Neural progenitor cell (in vitro differentiated cells): ENCODE results near the gene IVNS1ABP.
"Not testable (repeated sequence)": the region's sequence is repeated elsewhere in the genome, so short reads cannot be mapped to it uniquely, and the experiment has no call there.

Source experiments
- EZH2 ChIP-seq: fragments of 200-600 bp; sonication (generic); IDR thresholded peaks from 2 replicates; pipeline ENCODE4 v1.6.1; 2017; ENCODE audit warnings: antibody characterized with exemption, mild to moderate bottlenecking, moderate library complexity
- EZH2phosphoT487 ChIP-seq: fragments of 200-600 bp; sonication (generic); IDR thresholded peaks from 2 replicates; pipeline ENCODE4 v1.6.1; 2017; ENCODE audit warnings: antibody characterized with exemption
- TF ChIP-seq, protein P1 (sequence below): fragments of 200-600 bp; sonication (generic); IDR thresholded peaks from 2 replicates; pipeline ENCODE4 v1.5.1; 2017; ENCODE audit warnings: antibody characterized with exemption, mild to moderate bottlenecking

DNA sequence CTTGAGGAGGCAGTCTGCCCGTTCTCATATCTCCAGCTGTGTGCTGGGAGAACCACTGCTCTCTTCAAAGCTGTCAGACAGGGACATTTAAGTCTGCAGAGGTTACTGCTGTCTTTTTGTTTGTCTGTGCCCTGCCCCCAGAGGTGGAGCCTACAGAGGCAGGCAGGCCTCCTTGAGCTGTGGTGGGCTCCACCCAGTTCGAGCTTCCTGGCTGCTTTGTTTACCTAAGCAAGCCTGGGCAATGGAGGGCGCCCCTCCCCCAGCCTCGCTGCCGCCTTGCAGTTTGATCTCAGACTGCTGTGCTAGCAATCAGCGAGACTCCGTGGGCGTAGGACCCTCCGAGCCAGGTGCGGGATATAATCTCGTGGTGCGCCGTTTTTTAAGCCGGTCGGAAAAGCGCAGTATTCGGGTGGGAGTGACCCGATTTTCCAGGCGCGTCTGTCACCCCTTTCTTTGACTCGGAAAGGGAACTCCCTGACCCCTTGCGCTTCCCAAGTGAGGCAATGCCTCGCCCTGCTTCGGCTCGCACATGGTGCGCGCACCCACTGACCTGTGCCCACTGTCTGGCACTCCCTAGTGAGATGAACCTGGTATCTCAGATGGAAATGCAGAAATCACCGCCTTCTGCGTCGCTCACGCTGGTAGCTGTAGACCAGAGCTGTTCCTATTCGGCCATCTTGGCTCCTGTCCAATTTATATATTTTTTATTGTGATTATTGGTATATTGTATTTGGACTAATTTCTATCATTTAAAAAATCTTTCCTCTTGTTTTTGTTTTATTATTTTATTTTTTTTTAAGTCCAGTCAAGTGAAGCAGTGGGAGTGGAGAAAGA is 59.7 kb downstream of the IVNS1ABP start:
- TF ChIP-seq, protein P1, sequence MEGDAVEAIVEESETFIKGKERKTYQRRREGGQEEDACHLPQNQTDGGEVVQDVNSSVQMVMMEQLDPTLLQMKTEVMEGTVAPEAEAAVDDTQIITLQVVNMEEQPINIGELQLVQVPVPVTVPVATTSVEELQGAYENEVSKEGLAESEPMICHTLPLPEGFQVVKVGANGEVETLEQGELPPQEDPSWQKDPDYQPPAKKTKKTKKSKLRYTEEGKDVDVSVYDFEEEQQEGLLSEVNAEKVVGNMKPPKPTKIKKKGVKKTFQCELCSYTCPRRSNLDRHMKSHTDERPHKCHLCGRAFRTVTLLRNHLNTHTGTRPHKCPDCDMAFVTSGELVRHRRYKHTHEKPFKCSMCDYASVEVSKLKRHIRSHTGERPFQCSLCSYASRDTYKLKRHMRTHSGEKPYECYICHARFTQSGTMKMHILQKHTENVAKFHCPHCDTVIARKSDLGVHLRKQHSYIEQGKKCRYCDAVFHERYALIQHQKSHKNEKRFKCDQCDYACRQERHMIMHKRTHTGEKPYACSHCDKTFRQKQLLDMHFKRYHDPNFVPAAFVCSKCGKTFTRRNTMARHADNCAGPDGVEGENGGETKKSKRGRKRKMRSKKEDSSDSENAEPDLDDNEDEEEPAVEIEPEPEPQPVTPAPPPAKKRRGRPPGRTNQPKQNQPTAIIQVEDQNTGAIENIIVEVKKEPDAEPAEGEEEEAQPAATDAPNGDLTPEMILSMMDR = not testable (repeated sequence)
- not testable (repeated sequence) for TF ChIP-seq EZH2, EZH2phosphoT487
